HG03354 (cell line): Measurements from ENCODE around the gene CUBN.
A peak's percentile ranks its signal among the peaks of the same experiment; 100 is the strongest.

Source experiments
- ATAC-seq: cut with Tn5 transposase; IDR thresholded peaks from one replicate; pipeline ENCODE4 v1.9.1; 2021; ENCODE audit warnings: mild to moderate bottlenecking; ENCODE audit not compliant: unreplicated experiment, poor library complexity, severe bottlenecking

The CUBN gene

GRCh38 chr10:16780338-16780880, 349.2 kb downstream of the CUBN start:
- no peak for ATAC-seq

- ATAC-seq: no peak
Measured at GRCh38 chr10:16779384-16779915, 350.2 kb downstream of the CUBN start.

- peak; percentile 72 for ATAC-seq
Measured at GRCh38 chr10:16777473-16778370, 351.9 kb downstream of the CUBN start.

- ATAC-seq: no peak
Measured at GRCh38 chr10:16776896-16777295, 352.7 kb downstream of the CUBN start.
